ENCODE measurements around the gene ANKUB1.
"Not testable (repeated sequence)": the region's sequence is repeated elsewhere in the genome, so short reads cannot be mapped to it uniquely, and the experiment has no call there.

ANKUB1 gene

GRCh38 chr3:149792452-149793270 lies at the start of gene ANKUB1:
ANKUB1 (minus strand) TSS chr3:149792554; CDS start chr3:149792366, 188 bp downstream.
- DNase-seq = no peak

DNA sequence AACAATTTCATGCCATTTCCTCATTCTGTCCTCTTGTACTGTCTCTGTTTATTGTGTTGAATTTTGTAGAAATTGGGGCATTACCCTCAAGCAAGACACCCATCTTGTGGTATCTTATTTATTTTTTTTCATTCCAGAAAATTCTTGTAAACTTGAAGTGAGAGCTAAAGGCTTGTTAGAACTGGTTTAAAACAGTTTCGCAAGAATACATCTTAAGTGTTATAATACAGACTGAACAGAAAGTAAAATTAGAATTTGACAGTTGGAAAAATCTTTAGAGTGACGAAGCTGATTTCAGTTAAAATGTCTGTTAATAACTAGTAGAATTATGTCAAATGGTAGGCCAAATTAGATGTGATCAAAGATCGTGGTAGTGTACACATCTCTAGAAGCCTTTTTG lies 47.5 kb upstream of the ANKUB1 start:
- no peak for DNase-seq

- not testable (repeated sequence) for DNase-seq
Observed at GRCh38 chr3:149839469-149839868, 47.1 kb upstream of the ANKUB1 start.

- not testable (repeated sequence) for DNase-seq
Observed at GRCh38 chr3:149838491-149838890, 46.1 kb upstream of the ANKUB1 start.

DNA sequence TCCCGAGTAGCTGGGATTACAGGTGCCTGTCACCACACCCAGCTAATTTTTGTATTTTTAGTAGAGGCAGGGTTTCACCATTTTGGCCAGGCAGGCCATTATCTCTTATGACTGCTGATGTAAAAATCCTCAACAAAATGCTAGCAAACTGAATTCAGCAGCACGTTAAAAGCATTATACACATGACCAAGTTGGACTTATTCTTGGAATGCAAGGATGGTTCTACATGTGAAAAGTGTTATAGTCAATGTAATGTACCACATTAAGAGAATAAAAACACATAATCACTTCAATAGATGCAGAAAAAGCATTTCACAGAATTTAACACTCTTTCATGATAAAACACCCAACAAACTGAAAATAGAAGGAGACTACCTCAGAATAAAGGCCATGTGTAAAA lies 40.9 kb upstream of the ANKUB1 start:
- DNase-seq = no peak

DNA sequence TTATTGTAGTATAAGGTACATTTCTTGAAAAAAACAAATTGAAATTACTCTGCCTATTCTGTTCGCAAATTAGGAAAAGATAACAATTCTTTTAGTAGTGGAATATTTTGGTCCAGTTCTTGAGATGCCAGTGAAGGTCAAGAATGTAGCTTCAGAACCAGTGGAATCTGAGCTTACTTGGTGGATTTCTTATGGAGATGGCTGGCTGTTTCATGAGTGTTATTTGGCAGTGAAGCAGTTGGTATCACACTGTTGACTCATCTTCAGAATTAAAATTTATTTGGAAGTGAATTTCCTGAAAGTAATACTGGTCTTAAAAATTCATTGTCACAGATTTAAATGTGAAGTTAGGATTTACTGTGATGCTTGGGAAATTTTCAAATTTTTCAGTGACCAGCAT lies 39.7 kb upstream of the ANKUB1 start:
- DNase-seq = no peak

- no peak for DNase-seq
Observed at GRCh38 chr3:149831321-149831720, 39.0 kb upstream of the ANKUB1 start.

DNA sequence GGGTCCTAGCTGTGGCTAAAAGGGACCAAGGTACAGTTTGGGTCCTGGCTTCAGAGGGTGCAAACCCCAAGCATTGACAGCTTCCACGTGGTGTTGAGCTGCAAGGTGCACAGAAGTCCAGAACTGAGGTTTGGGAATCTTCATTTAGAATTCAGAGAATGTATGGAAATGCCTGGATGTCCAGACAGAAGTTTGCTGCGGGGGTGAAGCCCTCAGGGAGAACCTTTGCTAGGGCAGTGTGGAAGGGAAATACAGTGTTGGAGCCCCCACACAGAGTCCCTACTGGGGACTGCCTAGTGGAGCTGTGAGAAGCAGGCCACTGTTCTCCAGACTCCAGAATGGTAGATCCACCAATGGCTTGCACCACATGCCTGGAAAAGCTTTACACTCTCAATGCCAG lies 38.5 kb upstream of the ANKUB1 start:
- no peak for DNase-seq

DNA sequence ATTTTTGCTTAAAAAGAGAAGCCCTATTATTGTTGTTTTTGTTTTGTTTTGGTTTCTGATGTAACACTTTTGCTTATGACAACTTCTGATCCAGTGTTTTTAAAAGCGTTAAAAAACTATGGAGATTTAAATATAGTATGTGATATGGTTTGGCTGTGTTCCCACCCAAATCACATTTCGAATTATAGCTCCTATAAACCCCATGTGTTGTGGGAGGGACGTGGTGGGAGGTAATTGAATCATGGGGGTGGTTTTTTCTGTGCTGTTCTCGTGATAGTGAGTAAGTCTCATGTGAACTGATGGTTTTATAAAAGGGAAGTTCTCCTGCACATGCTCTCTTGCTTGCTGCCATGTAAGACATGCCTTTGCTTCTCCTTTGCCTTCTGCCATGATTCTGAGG lies 37.3 kb upstream of the ANKUB1 start:
- not testable (repeated sequence) for DNase-seq

- DNase-seq = no peak
Observed at GRCh38 chr3:149828390-149828789, 36.0 kb upstream of the ANKUB1 start.

- DNase-seq = no peak
Observed at GRCh38 chr3:149826636-149827035, 34.3 kb upstream of the ANKUB1 start.

- DNase-seq = no peak
Observed at GRCh38 chr3:149820183-149820582, 27.8 kb upstream of the ANKUB1 start.

GRCh38 chr3:149819432-149819831 lies 27.1 kb upstream of the ANKUB1 start:
- no peak for DNase-seq

- DNase-seq = no peak
Observed at GRCh38 chr3:149816986-149817385, 24.6 kb upstream of the ANKUB1 start.

DNA sequence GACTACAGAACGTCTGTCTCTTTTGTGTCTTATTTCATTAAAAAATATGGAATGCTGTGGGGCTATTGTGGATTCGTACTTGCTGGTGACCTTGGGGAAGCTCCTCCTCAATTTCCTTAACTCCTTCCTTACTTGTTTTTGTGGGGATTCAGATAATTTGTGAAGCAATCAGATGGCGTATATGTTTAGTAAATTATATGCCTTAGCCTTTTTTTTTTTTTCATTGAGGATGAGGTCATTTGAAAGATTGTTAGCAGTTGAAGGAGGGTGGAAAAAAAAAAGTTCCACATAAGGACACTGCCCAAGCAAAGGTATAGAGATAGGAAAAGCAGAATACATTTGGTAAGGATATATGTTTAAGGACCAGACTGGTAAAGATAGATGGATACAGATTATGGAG lies 24.0 kb upstream of the ANKUB1 start:
- DNase-seq = no peak

DNA sequence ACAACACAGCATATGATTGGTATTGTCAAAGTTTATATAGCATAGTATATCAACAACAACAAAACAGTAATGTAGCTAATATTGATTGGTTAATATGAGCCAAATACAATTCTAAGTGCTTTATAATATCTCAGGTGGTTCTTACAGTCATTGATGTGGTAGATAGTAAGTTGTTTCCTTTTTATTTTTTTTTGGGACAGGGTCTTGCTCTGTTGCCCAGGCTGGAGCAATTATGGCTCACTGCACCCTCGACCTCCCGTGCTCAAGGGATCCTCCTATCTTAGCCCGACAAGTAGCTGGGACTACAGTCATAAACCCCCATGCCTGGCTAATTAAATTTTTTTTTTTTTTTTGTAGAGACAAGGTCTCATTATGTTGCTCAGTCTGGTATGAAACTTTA lies 23.4 kb upstream of the ANKUB1 start:
- no peak for DNase-seq

GRCh38 chr3:149815321-149815720 lies 23.0 kb upstream of the ANKUB1 start:
- no peak for DNase-seq

- DNase-seq = no peak
Observed at GRCh38 chr3:149813367-149814281, 21.3 kb upstream of the ANKUB1 start.

GRCh38 chr3:149812606-149813366 lies 20.4 kb upstream of the ANKUB1 start, which contains the start of gene RNF13:
RNF13 (plus strand) TSS chr3:149813215; CDS start chr3:149846027, 32,812 bp downstream.
- DNase-seq = peak; percentile 92

GRCh38 chr3:149812165-149812605 lies 19.8 kb upstream of the ANKUB1 start:
- DNase-seq = no peak

DNA sequence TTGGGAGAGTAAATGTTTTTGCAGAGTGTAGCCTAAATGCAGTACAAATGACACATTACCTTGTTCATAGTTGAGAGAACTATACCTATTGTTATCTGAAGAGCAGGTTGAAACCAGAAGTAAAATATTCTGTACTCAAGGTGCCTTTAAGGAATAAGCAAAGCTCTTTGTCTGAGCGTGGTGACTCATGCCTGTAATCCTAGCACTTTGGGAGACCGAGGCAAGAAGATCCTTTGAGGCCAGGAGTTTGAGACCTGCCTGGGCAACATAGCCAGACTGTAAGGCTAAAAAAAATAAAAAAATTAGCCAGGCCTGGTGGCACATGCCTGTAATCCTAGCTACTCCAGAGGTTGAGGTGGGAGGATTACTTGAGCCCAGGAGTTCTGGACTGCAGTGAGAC lies 18.5 kb upstream of the ANKUB1 start:
- DNase-seq = no peak

DNA sequence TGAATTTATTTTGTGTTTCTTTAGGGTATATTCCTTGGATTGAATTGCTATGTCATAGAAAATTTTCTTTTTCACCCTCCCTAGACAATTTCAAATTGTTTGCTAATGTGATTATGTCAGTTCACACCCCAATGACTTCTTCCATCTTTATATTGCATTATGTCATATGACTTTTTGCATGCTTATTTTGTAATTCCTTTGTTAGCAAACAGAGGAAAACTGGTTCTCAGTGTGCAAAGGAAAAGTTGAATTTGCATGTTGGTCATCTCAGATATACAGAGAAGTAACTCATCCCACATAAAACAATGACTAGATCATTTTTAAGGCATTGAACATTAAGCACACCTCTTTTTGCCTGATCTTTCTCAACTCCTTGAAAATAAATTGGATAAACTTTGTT lies 17.3 kb upstream of the ANKUB1 start:
- no peak for DNase-seq

Data from amniotic stem cell (primary cell).